ENCODE results near the gene MRFAP1. TPM values are rescaled to one million over a fixed set of nuclear protein-coding genes. Genes with fewer than 3 reads are reported as not detected.

MRFAP1 gene
- polyA plus RNA-seq, 1 donor from 2014 or later = 322 TPM

DNA sequence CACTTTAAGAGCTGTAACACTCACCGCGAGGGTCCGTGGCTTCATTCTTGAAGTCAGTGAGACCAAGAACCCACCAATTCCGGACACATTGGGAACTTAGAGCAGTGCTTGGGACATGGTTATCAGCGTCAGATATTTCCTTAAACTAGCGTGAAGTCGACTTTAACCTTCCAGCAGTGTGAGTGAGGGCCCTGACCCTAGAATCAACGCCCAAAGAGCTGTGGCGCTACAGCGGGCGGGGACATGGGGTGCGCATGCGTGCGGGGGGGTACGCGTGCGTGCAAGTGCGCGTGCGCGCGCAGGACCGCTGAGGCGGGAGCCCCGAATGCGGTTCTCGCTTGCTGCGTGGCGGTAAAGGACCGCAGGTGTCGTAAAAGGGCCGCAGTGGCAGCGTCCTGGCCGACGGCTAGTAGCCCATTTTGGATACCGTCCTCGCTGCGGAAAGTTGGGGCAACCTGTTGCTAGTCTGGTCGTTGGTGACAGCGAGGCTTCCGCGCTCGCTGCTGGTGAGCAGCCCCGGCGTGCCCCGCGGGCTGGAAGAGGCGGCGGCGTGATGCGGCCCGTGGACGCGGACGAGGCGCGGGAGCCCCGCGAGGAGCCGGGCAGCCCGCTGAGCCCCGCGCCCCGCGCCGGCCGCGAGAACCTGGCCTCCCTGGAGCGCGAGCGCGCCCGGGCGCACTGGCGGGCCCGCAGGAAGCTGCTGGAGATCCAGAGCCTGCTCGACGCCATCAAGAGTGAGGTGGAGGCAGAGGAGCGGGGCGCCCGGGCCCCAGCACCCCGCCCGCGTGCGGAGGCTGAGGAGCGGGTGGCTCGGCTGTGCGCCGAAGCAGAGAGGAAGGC, 33.4 kb downstream of the MRFAP1 start:
- Histone ChIP-seq H4K20me1 (ENCODE audit: insufficient read depth) (no peaks in the 10 kb centered on the region), H3K4me2 (ENCODE audit: low read length) (peak overlapping the region; percentile 92), H3F3A (ENCODE audit: insufficient read depth, low read length, poor library complexity, severe bottlenecking) (no peaks in the 10 kb centered on the region), H3K4me3 (ENCODE audit: low read length) (peak overlapping the region; percentile 91), H3K9me3 (ENCODE audit: low read length) (no peaks in the 10 kb centered on the region), H3K9me2 (ENCODE audit: insufficient read depth, low read length) (no peaks in the 10 kb centered on the region), H3K36me3 (ENCODE audit: insufficient read depth, low read length) (no peaks in the 10 kb centered on the region), H3K79me2 (replicated peaks; ENCODE audit: insufficient read depth, low read length) (peaks cover 8% of the 10 kb centered on the region), H3K27me3 (ENCODE audit: insufficient read depth, low read depth, low read length) (no peaks in the 10 kb centered on the region), H2AFZ (ENCODE audit: low read depth, low read length) (peak overlapping the region; percentile 65), H3K9ac (ENCODE audit: low read length) (peak overlapping the region; percentile 59), H3K27ac (ENCODE audit: low read length) (peak overlapping the region; percentile 79)
- TF ChIP-seq MXI1 (conservative IDR thresholded peaks at IDR 0.05; ENCODE audit: poor library complexity, severe bottlenecking) (peak; percentile 98), SMC3 (conservative IDR thresholded peaks at IDR 0.05; ENCODE audit: poor library complexity) (no peak), RAD21 (conservative IDR thresholded peaks at IDR 0.05) (peak; percentile 20), EZH2 (IDR thresholded peaks at IDR 0.05; ENCODE audit: borderline replicate concordance, insufficient read depth, low read length, poor library complexity, severe bottlenecking) (no peak), POLR2AphosphoS5 (IDR thresholded peaks at IDR 0.05) (peak; percentile 79)

DNA sequence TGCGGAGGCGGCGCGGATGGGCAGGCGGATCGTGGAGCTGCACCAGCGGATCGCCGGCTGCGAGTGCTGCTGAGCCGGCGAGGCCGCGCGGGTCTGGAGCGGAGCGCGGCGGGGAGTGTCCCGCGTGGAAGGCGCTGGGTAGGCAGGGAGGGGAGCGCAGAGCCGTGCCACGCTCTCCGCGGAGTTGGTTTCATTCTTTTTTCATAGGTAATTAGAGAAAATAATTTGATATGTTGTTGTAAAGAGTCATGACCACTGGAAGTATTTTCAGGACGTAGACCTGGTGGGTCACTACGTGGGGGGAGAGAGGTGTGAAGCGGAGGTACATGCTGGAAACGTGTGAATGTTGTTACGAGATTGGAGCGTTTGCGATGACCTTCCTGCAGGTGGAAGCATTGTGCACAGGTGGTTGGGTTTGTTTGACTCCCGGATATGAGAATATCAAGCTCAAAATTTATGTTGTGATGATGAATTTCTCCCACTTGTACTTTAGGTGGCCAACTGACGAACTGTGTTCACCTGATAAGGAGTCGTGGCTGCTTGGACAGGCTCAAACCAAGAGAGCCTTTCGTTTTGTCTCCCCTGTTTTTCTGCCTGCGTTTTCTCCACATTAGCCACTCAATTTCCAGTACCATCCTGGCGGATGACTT, 34.1 kb downstream of the MRFAP1 start:
- no peaks in the 10 kb centered on the region for H3K9me3 ChIP-seq (ENCODE audit: low read length)
- TF ChIP-seq TAF1 (IDR thresholded peaks at IDR 0.05; ENCODE audit: low read depth) (no peak), RAD21 (conservative IDR thresholded peaks at IDR 0.05) (peak; percentile 67), POLR2AphosphoS5 (IDR thresholded peaks at IDR 0.05) (no peak), EZH2 (IDR thresholded peaks at IDR 0.05; ENCODE audit: borderline replicate concordance, insufficient read depth, low read length, poor library complexity, severe bottlenecking) (no peak), MXI1 (conservative IDR thresholded peaks at IDR 0.05; ENCODE audit: poor library complexity, severe bottlenecking) (no peak), SMC3 (conservative IDR thresholded peaks at IDR 0.05; ENCODE audit: poor library complexity) (peak; percentile 65), EP300 (conservative IDR thresholded peaks at IDR 0.05; ENCODE audit: poor library complexity, severe bottlenecking) (no peak)
- TF ChIP-seq, protein P1, sequence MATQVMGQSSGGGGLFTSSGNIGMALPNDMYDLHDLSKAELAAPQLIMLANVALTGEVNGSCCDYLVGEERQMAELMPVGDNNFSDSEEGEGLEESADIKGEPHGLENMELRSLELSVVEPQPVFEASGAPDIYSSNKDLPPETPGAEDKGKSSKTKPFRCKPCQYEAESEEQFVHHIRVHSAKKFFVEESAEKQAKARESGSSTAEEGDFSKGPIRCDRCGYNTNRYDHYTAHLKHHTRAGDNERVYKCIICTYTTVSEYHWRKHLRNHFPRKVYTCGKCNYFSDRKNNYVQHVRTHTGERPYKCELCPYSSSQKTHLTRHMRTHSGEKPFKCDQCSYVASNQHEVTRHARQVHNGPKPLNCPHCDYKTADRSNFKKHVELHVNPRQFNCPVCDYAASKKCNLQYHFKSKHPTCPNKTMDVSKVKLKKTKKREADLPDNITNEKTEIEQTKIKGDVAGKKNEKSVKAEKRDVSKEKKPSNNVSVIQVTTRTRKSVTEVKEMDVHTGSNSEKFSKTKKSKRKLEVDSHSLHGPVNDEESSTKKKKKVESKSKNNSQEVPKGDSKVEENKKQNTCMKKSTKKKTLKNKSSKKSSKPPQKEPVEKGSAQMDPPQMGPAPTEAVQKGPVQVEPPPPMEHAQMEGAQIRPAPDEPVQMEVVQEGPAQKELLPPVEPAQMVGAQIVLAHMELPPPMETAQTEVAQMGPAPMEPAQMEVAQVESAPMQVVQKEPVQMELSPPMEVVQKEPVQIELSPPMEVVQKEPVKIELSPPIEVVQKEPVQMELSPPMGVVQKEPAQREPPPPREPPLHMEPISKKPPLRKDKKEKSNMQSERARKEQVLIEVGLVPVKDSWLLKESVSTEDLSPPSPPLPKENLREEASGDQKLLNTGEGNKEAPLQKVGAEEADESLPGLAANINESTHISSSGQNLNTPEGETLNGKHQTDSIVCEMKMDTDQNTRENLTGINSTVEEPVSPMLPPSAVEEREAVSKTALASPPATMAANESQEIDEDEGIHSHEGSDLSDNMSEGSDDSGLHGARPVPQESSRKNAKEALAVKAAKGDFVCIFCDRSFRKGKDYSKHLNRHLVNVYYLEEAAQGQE (IDR thresholded peaks at IDR 0.05; ENCODE audit: borderline replicate concordance) = no peak
- TF ChIP-seq, protein P2, sequence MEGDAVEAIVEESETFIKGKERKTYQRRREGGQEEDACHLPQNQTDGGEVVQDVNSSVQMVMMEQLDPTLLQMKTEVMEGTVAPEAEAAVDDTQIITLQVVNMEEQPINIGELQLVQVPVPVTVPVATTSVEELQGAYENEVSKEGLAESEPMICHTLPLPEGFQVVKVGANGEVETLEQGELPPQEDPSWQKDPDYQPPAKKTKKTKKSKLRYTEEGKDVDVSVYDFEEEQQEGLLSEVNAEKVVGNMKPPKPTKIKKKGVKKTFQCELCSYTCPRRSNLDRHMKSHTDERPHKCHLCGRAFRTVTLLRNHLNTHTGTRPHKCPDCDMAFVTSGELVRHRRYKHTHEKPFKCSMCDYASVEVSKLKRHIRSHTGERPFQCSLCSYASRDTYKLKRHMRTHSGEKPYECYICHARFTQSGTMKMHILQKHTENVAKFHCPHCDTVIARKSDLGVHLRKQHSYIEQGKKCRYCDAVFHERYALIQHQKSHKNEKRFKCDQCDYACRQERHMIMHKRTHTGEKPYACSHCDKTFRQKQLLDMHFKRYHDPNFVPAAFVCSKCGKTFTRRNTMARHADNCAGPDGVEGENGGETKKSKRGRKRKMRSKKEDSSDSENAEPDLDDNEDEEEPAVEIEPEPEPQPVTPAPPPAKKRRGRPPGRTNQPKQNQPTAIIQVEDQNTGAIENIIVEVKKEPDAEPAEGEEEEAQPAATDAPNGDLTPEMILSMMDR (IDR thresholded peaks at IDR 0.05; ENCODE audit: poor library complexity, severe bottlenecking) = peak; percentile 74
- H3K27me3 ChIP-seq (ENCODE audit: insufficient read depth, low read depth, low read length) = no peaks in the 10 kb centered on the region
- H3K9ac ChIP-seq (ENCODE audit: low read length) = peak overlapping the region; percentile 59
- H3K4me2 ChIP-seq (ENCODE audit: low read length) = peak overlapping the region; percentile 92
- no peaks in the 10 kb centered on the region for H4K20me1 ChIP-seq (ENCODE audit: insufficient read depth)
- no peaks in the 10 kb centered on the region for H3F3A ChIP-seq (ENCODE audit: insufficient read depth, low read length, poor library complexity, severe bottlenecking)
- peak overlapping the region; percentile 91 for H3K4me3 ChIP-seq (ENCODE audit: low read length)
- peak overlapping the region; percentile 45 for H3K27ac ChIP-seq (ENCODE audit: low read length)
- H3K79me2 ChIP-seq (replicated peaks; ENCODE audit: insufficient read depth, low read length) = peaks cover 8% of the 10 kb centered on the region
- no peaks in the 10 kb centered on the region for H3K9me2 ChIP-seq (ENCODE audit: insufficient read depth, low read length)
- no peak overlapping the region for H2AFZ ChIP-seq (ENCODE audit: low read depth, low read length)
- no peaks in the 10 kb centered on the region for H3K36me3 ChIP-seq (ENCODE audit: insufficient read depth, low read length)

Data from neural cell (in vitro differentiated cells).